Lung microvascular endothelial cell (primary cell): ENCODE results near the gene IFI30. TPM values are rescaled to one million over a fixed set of nuclear protein-coding genes. Genes with fewer than 3 reads are reported as not detected.
"Not testable (repeated sequence)": the region's sequence is repeated elsewhere in the genome, so short reads cannot be mapped to it uniquely, and the experiment has no call there.

ENCODE experiments used
- DNase-seq, 2 donors: peaks; one replicate each; pipeline versions ENCODE4 v3.0.0 to v3.0.0-alpha.2; 2010; ENCODE audit warnings: low read depth in 2 of 2
- total RNA-seq: library from RNA; depleted of rRNA; stranded (reverse); fragments of >200 nt; gene quantifications from 2 replicates; pipeline ENCODE4 v1.2.1, GENCODE V29; 2014

Gene IFI30
- total RNA-seq, 1 donor from 2014 or later, result 4.4 TPM

DNA sequence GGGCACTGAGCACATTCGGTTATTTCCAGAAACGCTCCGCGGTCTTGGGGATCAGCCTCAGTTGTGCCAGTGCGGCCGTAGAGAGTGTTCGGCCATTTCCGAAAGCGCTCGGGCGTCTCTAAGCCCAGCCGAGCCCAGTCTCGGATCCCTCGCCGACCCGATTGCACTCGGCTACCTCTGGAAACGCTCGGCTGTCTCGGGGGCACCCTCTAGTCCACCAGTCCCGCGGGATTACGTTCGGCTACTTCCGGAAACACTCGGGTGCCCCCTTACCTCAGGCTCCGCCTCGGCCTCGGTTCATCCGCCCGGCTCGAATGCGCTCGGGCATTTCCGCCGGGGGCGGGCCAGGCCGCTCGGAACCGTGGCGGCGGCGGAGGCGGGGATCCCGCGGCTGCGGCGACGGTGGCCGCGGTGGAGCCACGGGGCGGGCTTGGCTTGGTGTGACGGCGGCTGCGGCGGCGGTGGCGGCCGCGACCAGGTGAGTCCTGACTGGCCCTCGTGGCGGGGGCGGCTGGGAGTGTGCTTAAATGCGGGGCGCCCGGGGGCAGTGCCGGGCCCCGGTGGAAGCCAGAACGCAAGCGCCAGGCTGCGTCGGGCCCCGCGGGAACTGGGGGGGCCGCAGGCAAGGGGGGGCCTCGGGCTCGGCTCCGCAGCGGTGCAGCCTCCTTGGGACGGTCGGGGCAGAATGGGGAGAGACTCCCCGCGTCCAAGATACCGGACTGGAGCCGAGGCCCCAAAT, 20.6 kb upstream of the IFI30 start, which contains the start of gene PIK3R2:
Gene PIK3R2, plus strand, starts transcription at position 347 of the 739 bp plus-strand sequence. CDS start 2,717 bp downstream, outside the sequence.
- peak; percentile 99 for DNase-seq

DNA sequence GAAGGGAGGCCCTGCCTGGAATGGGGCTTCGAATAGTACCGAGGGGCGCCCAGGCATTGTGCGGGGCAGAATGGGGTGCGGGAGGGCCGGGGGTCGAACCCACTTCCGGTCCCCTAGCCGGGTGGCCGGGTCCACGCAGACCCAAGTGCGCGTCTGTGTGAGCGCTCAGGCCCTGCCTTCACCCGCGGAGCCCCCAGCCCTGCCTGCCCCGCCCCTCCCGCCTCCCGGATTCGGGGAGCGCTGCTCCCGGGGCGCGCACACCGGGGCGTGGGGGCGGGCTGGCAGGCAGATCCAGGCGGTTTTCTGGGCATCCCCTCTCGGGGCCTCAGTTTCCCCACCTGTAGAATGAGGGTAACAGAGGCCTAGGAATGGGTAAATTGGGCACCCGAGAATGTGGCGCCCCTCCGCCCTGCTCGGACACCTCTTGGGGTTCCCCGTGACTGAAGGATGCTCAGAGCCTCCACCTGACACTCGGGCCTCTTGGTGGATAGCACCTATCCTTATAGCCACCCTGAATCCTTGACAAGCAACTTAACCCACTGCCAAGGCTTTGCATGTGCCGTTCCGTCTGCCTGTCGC, 20.0 kb upstream of the IFI30 start:
- DNase-seq, result no peak

DNA sequence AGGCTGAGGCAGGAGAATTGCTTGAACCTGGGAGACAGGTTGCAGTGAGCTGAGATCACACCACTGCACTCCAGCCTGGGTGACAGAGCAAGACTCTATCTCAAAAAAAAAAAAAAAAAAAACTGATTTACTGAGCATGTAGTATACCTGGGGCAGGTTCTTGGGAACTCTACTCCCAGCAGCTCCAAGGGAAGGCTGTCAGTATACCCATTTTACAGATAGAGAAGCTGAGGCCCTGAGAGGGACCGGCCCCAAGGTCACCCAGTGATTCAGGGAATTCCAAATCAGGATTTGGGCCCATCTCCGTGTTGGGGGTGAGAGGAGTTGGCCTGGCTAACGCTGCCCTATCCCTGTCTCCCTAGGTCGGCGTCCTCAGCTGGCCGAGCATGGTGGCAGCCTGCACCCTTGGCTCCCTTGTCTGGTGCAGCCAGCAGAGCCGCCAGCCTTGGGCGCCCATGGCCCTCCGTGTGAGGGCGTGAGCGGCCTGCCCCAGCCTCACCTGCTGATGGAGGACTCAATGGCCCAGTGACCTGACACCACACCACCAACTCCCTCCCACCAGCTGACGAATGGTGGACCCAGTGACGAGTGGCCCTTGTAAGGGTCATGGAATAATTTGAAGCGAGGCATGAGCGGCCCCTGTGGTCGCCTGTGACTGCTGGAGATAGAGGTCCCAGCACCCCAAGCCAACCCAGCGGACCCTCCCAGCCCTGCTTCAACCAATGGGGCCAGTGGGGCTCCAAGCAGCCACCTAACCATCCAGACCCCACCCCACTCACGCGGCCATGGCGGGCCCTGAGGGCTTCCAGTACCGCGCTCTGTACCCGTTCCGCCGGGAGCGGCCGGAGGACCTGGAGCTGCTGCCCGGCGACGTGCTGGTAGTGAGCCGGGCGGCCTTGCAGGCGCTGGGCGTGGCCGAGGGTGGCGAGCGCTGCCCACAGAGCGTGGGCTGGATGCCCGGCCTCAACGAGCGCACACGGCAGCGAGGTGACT, 18.2 kb upstream of the IFI30 start:
- DNase-seq, result no peak

DNA sequence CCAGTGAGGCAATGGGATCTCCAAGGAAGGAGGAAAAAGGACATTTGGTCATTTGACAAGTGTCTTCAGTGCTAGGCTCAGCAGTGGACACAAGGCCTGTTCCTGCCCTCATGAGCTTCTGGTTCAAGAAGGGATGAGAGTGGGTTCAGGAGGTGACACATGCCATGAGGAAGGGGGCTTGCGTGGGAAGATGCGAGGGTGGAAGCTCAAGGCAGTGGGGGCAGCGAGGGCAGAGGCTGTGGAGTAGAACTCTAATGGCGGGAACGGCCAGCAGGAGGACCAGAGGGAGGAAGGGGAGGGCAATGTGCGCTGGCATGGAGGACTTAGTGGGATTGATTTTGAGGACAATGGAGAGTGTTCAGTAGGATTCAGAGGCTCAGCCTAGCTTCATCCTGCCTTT, 17.3 kb upstream of the IFI30 start:
- no peak for DNase-seq

DNA sequence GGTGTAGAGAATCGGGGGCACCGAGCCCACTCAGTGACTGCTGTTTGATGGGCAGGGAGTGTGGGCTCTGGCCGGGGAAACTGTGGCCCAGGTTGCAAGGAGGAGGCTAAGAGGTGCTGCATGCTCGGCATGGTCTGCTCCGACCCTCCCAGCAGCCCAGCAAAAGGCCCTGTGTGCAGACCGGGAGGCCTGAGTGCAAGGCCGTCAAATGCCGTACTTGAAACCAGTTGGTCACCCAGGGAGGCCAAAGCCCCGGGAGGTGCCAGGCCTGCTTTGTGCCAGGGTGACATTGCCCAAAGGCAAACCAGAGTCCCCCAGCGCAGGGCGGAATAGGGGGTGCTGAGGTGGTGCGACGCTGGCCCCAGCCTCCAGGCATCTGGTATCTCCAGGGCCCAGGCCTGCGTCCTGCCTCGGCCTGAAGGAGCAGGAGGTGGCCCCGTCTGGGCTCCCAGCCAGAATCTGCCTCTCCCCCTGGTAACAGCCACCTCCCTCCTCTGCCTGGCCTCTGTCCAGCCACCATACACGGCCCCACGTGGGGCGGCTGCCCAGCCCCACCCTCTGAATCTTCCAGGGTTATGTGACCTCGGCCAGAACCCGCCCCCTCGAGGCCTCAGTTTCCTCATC, 16.7 kb upstream of the IFI30 start:
- DNase-seq, result peak; percentile 85 to 88

DNA sequence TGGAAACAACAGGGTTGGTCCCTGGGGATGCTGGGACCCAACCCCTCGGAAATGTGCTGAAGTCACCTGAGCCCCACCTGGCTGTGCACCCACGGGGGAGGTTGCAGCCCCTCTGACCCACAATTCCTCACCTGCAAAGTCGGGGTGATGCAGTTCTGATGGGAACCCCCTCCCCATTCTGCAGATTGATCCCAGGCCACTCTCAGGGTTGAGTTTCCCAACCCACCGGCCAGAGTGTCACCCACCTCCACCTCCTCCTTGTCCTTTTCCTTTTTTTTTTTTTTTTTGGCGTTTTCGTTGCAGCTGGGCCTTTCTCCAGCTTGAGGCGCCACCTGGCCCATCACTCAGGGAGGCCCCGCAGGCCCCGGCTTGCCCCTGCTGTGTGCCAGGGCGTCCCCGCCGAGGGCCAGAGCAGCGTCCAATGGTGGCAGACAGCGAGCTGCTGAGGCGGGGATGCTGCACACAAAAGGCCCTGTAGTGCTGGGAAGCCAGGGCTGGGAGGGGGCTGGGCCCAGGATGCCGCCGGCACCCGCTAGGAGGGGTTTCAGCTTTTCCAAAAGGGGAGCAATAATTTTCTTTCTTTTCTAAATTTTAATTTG, 16.0 kb upstream of the IFI30 start:
- DNase-seq, result no peak

DNA sequence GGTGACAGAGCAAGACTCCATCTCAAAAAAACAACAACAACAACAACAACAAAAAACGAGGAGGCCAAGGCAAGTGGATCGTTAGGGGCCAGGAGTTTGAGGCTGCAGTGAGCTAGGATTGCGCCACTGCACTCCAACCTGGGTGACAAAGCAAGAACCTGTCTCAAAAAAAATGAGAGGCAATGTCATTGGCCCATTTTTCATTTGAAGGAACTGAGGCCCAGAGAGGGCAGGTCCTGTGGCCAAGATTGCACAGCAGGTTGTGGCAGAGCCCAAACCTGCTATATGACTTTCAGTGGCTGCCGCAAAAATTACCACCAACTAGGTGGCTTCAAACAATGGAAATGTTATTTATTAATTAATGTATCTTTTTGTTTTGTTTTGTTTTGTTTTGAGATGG, 15.1 kb upstream of the IFI30 start:
- no peak for DNase-seq

DNA sequence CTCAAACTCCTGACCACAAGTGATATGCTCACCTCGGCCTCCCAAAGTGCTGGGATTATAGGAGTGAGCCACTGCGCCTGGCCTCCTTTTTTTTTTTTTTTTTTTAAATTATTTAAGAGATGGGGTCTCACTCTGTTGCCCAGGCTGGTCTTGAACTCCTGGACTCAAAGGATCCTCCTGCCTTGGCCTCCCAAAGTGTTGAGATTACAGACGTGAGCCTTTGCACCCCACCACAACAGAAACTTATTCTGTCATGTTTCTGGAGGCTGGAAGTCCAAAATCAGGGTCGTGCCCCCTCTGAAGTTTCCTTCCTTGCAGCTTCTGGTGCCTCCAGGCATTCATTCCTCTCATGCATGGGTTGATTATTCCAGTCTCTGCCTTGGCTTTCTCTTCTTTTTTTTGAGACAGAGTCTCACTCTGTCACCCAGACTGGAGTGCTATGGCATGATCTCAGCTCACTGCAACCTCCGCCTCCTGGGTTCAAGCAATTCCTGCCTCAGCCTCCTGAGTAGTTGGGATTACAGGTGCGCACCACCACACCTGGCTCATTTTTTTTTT, 14.5 kb upstream of the IFI30 start:
- DNase-seq, result not testable (repeated sequence)

DNA sequence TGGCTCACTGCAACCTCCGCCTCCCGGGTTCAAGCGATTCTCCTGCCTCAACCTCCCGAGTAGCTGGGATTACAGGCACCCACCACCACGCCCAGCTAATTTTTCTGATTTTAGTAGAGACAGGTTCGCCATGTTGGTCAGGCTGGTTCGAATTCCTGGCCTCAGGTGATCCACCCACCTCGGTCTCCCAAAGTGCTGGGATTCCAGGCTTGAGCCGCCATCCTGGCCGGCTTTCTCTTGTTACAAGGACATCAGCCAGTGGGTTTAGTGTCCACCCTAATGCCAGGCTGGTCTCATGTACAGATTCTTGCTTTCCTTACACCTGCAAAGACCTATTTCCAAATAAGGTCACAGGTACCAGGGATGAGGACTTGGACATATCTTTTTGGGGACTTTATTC, 13.8 kb upstream of the IFI30 start:
- DNase-seq, result no peak

DNA sequence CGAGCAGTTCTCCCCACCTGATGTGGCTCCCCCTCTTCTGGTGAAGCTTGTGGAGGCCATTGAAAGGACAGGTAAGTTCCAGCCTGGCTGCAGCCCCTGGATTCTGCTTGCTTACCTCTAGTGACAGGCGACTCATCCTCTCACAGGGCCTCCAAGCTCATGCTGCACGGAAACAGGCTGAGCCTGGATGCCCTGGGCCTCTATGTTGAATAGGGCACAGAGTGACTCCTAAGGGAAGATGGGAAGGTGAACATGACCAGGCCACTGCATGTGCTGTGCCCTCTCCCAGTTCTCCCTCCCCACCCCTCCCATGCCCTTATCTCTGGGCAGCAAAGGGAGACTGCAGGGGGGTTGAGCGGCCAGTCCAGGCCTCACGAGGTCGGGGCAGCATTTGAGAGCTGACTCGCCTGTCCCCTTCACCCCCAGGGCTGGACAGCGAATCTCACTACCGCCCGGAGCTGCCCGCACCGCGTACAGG, 13.1 kb upstream of the IFI30 start:
- DNase-seq, result no peak

DNA sequence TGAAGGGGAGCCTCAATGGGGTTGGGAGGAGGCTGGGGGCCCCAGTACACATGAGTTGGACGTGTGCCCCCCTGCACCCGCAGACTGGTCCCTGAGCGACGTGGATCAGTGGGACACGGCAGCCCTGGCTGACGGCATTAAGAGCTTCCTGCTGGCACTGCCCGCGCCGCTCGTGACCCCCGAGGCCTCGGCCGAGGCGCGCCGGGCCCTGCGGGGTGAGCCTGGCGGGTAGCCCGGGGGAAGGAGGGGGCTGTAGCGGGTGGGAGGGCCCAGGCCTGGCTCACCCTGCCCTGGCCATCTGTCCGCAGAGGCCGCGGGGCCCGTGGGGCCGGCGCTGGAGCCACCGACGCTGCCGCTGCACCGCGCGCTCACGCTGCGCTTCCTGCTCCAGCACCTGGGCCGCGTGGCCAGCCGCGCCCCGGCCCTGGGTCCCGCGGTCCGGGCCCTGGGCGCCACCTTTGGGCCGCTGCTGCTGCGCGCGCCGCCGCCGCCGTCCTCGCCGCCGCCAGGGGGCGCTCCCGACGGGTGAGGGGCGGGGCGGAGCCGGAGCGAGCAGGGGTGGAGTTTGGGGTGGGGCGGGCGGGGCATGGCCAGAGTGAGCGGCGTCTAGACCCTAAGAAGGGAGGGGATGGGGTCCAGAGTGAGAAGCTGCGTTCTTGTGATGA, 12.5 kb upstream of the IFI30 start:
- DNase-seq, result peak; percentile 59 to 72

DNA sequence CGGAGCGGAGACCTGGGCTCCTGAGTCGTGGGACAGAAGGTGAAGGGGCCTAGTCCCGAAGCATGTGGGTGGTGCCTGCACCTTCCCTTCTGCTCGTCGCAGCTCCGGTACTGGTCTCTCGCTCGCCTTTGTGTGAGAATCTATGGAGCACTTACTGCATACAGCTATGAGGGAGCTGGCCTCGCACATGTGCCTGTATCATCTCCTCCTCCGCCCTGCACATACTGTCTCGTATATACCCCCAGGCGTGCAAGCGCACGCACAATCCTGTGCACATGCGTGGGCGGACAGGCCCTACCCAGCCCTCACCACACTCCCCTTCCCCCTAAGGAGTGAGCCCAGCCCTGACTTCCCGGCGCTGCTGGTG, 12.0 kb upstream of the IFI30 start:
- DNase-seq, result no peak

DNA sequence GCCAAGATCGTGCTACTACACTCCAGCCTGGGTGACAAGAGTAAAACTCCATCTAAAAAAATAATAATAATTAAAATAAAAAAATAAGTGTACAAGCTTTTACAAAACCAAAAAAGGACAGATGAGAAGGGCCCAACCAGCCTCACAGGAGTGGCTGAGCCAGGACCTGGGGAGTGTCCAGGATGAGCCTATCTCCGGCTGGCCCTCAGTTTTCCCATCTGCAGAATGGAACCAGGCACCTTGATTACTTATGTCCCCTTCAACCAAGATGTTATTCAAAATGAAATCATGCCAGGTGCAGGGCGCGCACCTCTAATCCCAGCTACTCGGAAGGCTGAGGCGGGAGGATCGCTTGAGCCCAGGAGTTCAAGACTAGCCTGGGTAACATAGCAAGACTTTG, 9.5 kb upstream of the IFI30 start:
- no peak for DNase-seq

DNA sequence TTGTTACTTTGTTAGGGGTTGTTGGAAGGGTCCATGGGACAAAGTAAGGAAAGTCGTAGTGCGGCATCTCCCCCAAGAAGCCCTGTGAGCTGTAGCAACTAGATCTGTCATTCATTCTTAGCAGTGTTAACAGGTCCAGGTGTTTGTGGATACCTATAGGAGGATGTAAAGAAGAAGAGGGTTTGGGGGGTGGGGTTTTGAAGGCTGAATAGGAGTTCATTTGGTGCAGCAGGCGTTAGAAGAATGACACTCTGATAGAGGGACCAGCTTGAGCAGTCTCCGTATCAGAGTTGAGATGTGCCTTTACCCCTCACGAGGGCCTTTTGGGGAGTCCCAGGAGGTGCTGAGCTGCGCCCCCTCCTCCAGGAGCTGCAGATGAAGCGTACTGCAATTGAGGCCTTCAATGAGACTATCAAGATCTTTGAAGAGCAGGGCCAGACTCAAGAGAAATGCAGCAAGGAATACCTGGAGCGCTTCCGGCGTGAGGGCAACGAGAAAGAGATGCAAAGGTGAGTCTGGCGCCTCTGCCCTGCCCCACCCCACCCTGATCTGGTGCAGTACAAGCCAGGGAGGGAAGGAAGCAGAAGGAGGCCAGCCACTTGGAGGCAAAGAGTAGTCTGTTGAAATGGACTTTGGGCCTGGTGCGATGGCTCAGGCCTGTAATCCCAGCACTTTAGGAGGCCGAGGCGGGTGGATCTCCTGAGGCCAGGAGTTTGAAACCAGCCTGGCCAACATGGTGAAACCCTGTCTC, 7.6 kb upstream of the IFI30 start:
- no peak for DNase-seq

DNA sequence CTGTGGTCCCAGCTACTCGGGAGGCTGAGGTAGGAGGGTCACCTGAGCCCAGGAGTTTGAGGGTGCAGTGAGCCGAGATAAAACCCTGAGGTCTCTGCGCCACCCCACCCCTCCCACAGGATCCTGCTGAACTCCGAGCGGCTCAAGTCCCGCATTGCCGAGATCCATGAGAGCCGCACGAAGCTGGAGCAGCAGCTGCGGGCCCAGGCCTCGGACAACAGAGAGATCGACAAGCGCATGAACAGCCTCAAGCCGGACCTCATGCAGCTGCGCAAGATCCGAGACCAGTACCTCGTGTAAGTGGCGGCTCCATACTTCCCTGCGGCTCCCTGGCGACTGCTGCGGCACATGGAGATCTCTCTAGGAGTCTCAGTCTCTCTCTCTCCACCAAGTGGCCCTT, 6.6 kb upstream of the IFI30 start:
- DNase-seq, result no peak

DNA sequence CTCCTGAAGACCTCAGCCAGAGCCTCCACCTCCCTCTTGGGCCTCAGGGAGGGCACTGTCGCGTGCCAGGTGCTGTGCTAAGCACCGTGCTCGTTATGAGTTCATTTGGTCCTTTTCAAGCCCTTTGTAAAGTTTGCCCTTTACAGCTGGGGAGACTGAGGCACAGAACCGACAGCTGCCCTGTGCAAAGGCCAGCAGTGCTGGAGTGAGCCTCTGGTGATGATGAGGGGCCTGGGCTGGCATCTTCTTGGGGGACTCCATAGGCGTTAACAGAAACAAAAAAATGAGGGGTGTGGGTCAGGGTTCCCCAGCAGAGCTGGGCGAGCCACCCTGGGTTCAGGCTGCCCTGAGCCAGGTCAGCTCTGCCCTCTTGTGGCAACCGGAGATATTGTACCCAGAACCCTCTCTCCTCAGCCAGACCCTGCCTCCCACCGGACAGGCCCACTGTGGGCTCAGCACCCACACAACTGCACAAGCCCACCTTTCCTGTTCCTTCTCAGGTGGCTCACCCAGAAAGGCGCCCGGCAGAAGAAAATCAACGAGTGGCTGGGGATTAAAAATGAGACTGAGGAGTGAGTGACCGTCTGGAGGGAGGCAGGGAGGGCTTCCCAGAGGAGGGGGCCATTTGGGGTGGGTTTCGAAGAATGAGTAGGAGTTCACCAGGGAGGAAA, 5.5 kb upstream of the IFI30 start:
- DNase-seq, result peak; percentile 47 to 55

DNA sequence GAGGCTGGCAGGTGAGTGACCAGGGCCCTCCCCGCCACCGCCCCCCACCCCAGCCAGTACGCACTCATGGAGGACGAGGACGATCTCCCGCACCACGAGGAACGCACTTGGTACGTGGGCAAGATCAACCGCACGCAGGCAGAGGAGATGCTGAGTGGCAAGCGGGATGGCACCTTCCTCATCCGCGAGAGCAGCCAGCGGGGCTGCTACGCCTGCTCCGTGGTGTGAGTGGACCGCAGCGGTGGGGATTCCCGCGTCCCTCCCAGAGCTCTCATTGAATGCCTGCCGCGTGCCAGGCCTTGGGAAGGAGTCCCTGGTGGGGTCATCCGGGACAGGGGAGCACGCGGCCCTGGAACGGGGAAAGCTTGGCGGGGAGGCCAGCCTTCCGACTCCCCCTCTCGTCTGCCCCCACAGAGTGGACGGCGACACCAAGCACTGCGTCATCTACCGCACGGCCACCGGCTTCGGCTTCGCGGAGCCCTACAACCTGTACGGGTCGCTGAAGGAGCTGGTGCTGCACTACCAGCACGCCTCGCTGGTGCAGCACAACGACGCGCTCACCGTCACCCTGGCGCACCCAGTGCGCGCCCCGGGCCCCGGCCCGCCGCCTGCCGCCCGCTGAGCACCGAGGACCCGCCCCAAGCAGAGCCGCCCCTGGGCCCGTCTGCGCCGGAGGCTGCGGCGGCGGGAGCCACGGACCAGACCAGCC, 4.8 kb upstream of the IFI30 start:
- no peak for DNase-seq

DNA sequence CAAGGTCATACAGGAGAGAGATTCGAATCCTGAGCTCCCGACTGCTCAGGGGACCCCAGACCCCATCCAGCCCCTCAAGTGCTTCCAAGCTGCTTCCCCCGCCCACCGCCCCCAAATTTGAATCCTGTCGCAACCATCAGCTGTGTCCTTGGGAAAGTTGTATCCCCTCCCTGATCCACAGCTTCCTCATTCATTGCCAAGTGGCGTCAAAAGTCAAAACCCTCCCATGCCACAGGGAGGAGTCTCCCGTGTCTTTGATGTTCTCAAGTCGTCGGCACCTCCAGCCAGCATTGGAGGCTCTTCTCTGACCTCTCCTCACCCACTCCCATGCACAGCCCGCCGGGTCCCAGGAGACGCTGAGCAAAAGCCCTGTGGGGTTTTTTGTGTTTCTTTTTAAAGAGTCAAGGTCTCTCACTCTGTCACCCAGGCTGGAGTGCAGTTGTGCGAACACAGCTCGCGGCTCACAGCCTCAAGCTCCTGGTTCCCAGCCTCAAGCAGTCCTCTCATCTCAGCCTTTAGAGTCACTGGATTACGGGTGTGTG, 2.8 kb upstream of the IFI30 start:
- no peak for DNase-seq
